DMS53 treated with DMSO at 0.1 percent for 48 hours (cell line): ENCODE data around the gene LMAN2.
"Not testable (repeated sequence)": the region's sequence is repeated elsewhere in the genome, so short reads cannot be mapped to it uniquely, and the experiment has no call there.

ENCODE experiments used
- DNase-seq: peaks from one replicate; lab custom pipeline; 2025; ENCODE audit not compliant: unreplicated experiment; lab: John Stamatoyannopoulos, UW

LMAN2 gene

DNA sequence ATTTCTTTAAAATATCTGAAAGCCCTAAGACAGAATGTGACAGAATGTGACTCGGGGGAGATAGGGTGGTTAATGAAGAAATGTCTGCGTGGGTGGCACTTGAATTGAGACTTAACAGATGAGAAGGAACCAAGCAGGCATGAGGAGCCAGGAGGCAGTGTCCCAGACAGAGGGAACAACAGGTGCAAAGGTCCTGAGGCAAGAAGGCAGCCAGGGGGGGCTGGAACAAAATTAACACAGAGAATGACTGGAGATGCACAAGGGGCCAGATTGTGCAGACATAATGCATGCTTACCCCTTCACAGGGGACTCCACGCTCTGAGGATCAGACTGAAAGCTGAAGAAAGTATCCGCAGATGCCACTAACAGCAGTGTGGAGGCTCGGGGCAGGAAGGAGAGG, 1.7 kb downstream of the LMAN2 start:
- DNase-seq = no peak

DNA sequence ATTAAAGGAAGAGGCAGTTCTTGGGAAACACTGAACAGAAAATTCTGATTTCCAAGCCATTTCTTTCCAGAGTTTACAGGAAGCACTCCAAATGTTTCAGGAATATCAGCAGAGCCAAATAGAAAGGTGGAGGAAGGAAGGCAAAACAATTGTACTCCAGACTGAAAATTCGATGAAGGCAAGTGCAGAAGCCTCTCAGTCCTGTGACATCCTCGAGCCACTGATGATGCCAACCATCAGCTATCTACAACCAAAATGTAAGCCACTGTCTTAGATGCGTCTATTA, 2.2 kb downstream of the LMAN2 start:
- no peak for DNase-seq

- no peak for DNase-seq
Observed at GRCh38 chr5:177347699-177348098, 3.8 kb downstream of the LMAN2 start.

GRCh38 chr5:177346820-177347219, 4.6 kb downstream of the LMAN2 start:
- no peak for DNase-seq

- no peak for DNase-seq
Observed at GRCh38 chr5:177344891-177345290, 6.6 kb downstream of the LMAN2 start.

DNA sequence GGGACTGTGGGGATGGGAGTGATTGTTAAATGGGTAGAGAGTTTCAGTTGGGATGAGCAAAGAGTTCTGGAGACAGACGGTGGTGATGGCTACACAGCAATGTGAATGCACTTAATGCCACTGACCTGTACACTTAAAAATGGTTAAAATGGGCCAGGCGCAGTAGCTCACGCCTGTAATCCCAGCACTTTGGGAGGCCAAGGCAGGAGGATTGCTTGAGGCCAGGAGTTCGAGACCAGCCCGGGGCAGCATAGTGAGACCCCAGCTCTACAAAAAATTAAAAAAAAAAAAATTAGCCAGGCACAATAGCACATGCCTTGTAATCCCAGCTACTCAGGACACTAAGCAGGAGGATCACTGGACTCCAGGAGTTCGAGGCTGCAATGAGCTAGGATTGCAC, 7.7 kb downstream of the LMAN2 start:
- DNase-seq = no peak

DNA sequence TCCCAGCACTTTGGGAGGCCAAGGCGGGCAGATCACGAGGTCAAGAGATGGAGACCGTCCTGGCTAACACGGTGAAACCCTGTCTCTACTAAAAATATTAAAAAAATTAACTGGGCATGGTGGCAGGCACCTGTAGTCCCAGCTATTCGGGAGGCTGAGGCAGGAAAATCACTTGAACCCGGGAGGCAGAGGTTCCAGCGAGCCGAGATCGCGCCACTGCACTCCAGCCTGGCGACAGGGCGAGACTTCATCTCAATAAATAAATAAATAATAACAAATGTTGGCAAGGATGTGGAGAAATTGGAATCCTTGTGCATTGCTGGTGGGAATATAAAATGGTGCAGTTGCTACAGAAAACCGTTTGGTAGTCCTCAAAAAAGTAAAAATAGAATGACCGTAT, 8.5 kb downstream of the LMAN2 start:
- not testable (repeated sequence) for DNase-seq

DNA sequence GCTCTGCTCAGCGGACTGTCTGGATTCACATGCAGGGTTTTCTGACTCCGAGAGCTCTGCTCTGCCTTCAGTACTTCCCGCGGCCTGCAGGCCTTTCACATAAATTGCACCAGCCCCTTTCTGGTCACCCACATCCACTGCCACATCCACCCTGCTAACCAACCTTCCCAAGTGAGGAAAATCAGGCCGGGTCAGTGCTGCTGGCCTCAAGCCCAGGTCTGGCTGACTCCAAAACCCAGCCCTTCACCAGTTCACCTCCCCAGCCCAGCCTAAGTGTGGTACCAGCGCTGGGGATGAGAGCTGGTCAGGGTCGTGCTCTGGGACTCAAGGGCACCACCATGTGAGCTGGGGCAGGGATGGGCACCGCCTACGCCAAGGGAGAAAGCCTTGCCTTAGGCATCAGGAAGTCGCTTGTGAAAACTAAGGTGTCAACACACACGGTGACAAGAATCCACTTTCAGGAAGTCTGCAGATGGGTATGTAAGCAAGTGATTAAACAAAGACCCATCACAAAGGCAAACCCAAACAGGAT, 12.3 kb downstream of the LMAN2 start:
- no peak for DNase-seq

DNA sequence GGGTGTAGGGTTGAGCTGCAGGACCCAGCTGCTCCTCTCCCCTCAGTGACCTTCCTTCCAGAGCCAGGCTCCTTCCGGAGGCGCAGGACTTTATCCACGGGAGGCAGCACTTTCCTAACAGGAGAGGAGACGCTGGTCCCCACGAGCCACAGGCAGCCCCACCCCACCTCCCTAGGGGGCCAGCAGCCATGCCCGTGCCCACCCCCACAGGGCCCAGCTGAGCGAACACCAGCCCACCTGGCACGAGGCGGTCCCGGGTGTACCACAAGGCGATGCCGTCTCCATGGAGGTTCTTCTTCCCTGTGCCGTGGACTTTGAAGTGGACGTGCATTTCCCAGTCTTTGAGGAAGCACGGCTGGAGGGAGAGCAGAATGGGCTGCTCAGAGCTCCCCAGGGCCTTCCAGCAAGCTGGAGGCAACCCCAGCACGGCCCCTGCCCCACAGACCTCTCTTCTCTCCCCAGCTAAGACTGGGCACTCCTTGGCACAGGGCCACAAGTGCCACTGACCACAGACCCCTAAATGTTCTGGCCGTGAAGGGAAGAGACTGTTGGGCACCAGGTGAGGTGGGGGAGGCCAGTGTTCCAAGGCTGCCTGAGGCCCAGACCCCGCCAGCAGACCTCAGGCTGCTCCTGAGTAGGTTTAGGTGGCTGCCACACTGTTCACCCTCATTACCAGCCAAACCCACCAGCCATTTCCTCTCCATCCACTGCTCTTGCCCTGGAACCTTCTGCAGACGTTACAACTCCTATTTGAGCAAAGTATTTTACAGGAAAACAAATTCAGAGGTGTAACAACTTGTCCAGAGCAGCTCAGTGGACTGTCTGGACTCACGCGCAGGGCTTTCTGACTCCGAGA, 13.0 kb downstream of the LMAN2 start:
- DNase-seq = no peak

DNA sequence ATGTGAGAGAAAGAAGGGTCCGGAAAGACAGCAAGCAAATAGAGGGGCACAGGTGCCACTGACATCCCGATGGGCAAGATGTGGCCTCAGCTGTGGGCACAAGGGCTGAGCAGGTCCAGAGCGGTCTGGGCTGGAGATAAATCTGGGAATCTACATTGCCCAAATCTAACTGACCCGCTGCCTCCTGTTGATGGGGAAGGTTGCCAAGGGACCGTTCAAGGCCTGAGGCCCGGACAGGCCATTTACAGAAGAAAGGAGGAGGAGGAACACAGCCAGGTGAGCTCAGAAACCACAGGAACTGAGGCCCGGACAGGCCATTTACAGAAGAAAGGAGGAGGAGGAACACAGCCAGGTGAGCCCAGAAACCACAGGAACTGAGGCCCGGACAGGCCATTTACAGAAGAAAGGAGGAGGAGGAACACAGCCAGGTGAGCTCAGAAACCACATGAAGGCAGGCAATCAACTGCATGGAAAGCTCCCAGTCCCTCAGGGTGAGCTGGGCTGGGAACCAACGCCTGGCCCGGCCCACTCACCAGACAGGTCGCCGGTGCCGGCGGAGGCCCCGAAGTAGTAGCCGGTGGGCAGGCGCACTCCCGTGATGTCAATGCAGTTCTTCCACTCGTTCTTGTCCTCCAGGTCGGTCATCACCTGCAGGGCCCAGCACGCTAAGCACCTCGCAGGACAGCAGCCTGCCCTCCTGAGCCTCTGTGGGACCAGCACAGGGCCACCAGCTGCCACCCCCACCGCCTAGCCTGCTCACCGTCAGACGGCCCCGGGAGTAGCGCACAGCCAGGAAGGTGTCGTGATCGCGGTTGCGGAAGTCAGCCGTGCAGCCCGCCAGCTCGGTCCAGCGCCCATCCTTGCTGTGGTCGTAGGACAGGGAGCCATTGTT, 14.6 kb downstream of the LMAN2 start:
- DNase-seq = no peak

- DNase-seq = no peak
Observed at GRCh38 chr5:177336112-177336511, 15.4 kb downstream of the LMAN2 start.

GRCh38 chr5:177335701-177336065, 15.8 kb downstream of the LMAN2 start:
- no peak for DNase-seq

DNA sequence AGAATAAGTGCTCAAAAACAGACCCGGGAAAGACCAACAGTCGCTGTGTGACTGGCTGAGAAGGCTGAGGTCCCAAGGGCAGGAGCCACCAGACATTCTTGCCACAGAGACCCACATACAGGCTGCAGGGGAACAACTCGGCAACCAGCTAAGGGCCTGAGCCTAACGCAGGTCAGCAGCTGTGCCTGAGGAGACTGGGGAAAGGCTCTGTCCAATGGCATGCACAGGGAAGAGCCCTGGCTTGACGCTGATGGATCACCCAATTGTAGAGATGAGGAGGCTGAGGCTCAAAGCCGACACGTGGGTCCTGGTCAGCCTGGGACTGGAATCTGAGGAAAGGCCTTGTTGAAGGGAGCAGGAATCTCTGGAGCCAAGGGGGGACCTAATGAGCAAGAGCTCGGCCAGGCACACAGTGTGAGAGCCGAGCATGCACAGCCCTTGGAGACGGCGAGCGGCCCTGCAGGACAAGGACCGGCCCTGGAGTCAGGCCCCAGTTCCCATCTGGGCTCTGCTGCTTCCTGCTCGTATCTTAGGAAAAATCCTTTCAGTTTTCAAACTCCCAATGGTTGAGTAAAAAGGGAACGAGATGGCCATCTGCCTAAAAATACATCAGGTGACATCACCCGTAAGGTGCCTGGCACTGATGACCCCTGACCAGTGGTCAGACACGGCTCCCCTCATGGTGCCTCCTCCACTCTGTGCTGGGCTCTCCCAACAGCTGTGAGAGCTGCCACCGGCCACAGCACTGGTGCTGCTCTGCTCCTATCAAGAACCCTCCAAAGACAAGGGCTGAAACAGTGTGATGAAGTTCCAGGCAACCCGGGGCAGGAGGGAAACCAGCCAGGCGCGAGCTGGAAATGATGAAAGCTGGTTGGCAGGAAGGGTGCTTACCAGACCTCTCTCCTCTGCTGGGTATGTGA, 16.4 kb downstream of the LMAN2 start:
- no peak for DNase-seq

- DNase-seq = no peak
Observed at GRCh38 chr5:177334155-177334551, 17.3 kb downstream of the LMAN2 start.

DNA sequence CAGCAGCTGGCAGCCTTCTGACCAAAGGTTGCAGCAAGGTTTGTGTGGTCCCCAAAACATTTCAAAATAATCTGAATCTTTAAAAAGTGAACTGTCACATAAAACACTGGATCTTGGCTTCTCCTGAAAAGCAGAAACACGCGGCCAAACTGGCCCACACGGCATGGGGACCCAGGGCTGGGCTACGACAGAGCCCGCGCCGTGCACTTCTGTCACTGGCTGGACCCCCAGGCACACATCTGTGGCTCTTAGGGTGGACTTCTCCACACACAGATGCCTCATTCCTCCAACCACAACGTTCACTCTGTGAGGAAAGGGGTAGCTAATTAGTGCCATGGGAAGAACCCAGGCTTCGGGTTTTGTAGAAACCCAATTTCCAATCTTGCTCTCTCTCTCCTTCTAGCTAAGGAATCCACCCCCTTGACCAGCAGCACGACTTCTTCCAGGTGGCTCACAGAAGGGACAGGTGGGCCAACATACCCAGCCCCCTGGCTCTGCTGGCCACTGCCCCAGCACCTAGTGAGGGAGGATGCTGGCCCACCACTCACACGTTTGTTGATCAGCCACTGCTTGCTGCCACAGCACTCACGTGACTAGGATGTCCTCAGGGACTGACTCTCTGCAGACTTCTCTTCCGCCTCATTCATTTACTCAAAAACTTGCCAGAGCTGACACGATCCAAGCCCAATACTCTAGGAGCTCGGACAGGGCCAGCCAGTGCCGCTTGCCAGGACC, 17.9 kb downstream of the LMAN2 start:
- DNase-seq = no peak

GRCh38 chr5:177332896-177333260, 18.6 kb downstream of the LMAN2 start:
- no peak for DNase-seq

DNA sequence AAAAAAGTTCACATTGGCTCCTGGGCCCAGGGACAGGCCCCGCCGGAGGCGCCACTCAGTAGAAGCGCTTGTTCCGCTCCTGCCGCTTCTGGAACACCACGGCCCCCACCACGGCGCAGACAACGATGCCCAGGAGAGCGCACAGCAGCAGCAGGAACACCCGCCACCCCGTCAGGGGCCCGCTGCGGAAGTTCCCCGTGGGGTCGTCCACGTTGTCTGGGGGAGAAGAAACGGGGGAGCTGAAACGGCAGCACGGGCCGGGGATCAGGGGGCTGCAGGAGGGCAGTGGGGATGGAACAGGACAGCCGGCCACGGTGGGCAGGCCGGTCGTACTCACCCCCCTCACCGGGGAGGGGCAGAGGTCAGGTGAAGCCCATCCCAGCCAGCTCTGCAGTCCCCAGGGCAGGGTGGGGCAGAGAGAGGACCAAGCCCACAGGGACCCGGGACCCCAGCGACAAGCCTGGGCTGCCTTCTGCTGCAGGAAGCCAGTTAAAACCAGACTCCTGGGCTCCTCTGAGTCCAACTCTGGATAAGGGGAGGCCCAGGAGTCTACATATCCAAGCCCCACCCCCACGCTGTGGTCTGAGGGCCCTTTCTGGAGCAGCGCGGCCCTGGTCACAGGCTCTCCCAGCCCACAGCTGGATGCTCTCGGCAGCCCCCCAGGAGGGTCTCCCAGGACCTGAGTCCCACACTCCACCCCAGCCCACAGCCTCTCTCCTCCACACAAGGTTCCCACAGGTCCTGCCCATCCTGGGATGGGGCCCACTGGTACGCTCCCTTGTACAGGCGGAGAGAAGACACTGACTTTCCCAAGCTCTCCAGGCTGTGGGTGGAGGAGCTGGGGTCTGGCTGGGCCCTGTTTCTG, 19.2 kb downstream of the LMAN2 start:
- DNase-seq = no peak

DNA sequence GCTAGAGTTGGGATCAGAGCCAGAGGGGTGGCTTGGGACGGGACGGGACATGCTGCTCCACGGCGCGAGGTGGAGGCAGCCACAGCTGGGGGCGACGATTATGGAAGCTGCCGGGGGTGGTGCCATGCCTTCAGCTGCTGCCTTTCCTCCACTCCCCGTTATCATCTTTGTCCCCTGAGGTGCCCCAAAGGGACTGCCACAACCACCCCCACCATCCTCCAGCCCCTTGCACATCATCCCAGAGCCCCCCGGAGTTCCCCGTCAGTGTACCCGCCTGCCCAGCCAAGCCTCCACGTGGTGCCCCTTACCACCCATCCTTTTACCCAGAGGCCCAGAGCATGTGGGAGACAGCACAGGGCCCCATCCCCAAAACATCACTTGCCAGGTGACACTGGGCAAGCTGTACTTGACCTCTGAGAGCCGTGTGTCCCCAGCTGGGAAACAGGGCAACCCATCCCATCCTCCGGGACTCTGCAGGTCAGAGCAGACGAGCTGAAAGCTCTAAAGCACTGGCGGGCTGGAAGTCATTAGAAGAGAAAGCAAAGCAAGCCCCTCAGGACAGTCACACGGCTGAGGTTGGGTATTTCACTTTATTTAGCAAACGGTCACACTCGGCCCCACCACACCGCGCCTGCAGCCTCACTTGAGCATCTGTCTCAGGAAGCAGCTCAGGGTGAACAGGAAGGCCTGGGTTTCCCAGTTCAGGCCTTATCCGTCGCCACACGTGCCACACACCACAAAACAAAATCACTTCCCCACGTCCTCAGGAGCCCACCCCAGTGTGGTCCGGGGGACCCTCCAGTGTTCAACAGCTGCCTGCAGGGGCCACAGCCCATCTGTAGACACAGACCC, 20.3 kb downstream of the LMAN2 start:
- DNase-seq = no peak

- DNase-seq = no peak
Observed at GRCh38 chr5:177329883-177330282, 21.6 kb downstream of the LMAN2 start.
